Activated naive CD8-positive, alpha-beta T cell treated with anti-CD3 and anti-CD28 coated beads, Interleukin-2, amount 10 ng/mL, durations not matched to agents 7 days and 5 days (primary cell): ENCODE results near the gene CDH9. TPM values are rescaled to one million over a fixed set of nuclear protein-coding genes. Genes with fewer than 3 reads are reported as not detected.

Source experiments
- ATAC-seq: fragments of 150-1000 bp; cut with Tn5 transposase; one replicate; pipeline ENCODE4 v1.10.0; 2021; ENCODE audit warnings: low read depth, moderate library complexity
- POLR2A ChIA-PET: fragments of 350-600 bp; sonication (Branson Sonifier 250); formaldehyde crosslinking; loops from one replicate; lab custom pipeline; 2021; ENCODE audit warnings: antibody characterized with exemption; lab: Charles Lee
- DNase-seq: peaks from one replicate; pipeline ENCODE4 v3.0.0; 2021
- H3K27ac Mint-ChIP-seq: one replicate; pipeline ENCODE4 v1.8.0; 2022; ENCODE audit warnings: mild to moderate bottlenecking, mixed read lengths
- H3K27me3 Mint-ChIP-seq: one replicate; pipeline ENCODE4 v1.8.0; 2022; ENCODE audit warnings: mild to moderate bottlenecking, moderate library complexity, mixed read lengths
- H3K36me3 Mint-ChIP-seq: one replicate; pipeline ENCODE4 v1.8.0; 2021; ENCODE audit warnings: mild to moderate bottlenecking, mixed read lengths
- H3K4me1 Mint-ChIP-seq: one replicate; pipeline ENCODE4 v1.8.0; 2021; ENCODE audit warnings: mixed read lengths
- H3K4me3 Mint-ChIP-seq: one replicate; pipeline ENCODE4 v1.8.0; 2022; ENCODE audit warnings: mild to moderate bottlenecking, moderate library complexity, mixed read lengths
- H3K9me3 Mint-ChIP-seq: one replicate; pipeline ENCODE4 v1.8.0; 2021; ENCODE audit warnings: mixed read lengths
- total RNA-seq, 2 experiments: library from RNA; stranded (reverse); gene quantifications; one replicate each; pipeline ENCODE4 v1.2.3, GENCODE V29; 2021

CDH9 gene, protein sequence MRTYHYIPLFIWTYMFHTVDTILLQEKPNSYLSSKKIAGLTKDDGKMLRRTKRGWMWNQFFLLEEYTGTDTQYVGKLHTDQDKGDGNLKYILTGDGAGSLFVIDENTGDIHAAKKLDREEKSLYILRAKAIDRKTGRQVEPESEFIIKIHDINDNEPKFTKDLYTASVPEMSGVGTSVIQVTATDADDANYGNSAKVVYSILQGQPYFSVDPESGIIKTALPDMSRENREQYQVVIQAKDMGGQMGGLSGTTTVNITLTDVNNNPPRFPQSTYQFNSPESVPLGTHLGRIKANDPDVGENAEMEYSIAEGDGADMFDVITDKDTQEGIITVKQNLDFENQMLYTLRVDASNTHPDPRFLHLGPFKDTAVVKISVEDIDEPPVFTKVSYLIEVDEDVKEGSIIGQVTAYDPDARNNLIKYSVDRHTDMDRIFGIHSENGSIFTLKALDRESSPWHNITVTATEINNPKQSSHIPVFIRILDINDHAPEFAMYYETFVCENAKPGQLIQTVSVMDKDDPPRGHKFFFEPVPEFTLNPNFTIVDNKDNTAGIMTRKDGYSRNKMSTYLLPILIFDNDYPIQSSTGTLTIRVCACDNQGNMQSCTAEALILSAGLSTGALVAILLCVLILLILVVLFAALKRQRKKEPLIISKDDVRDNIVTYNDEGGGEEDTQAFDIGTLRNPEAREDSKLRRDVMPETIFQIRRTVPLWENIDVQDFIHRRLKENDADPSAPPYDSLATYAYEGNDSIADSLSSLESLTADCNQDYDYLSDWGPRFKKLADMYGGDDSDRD
- not detected for total RNA-seq

DNA sequence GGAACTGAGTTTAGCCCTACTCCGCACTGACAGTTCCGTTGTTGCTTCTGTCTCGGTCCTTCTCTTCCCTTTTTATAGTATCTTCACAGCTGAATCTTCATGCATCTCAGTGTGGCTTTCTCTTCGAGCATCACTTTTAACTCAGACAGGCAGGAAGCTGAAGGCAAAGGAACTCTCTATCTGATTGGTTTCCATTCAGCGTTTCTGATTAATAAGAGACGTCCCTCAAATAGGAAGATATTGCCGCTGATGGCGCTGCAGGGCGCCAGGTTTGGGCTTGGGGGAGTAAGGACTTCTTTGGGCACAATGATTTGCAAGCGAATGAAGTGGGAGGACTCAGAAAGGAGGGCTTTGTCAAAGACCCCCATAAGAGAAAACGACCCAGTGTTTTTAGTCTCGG lies at the start of gene CDH9:
CDH9 (minus strand) TSS at position 111 of the 400 bp plus-strand sequence. CDS start 50,253 bp downstream, outside the sequence.
- POLR2A ChIA-PET, result no interaction called here
- no peaks in the 10 kb centered on the region for H3K9me3 Mint-ChIP-seq
- DNase-seq (no peak), ATAC-seq (no peak)
- H3K27me3 Mint-ChIP-seq, result no peaks in the 10 kb centered on the region
- H3K4me1 Mint-ChIP-seq, result no peaks in the 10 kb centered on the region
- H3K27ac Mint-ChIP-seq, result no peak within 1 kb of the TSS
- no peak within 1 kb of the TSS for H3K4me3 Mint-ChIP-seq
- H3K36me3 Mint-ChIP-seq, result no peaks in the 10 kb centered on the region

DNA sequence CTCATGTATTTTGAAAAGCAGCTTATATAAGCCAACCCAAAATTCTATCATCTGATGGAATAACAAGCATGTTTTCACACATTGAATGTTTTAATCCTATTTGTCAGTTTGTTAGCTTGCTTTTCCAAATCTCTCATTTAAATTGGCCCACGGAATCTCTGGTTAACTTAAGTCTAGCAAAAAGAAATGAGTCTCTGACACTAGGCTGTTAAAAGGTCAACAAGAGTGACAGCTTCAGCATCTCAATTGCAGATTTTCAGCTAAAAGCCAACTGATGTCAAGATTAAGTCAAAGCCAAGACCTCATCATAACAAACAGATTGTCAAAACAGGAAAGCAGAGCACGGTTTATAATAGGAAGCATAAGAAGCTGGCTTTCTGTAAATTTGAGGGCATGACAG lies 49.4 kb upstream of the CDH9 start:
- no peak overlapping the region for H3K4me3 Mint-ChIP-seq
- no peaks in the 10 kb centered on the region for H3K36me3 Mint-ChIP-seq
- no peak for DNase-seq
- H3K9me3 Mint-ChIP-seq, result peaks cover 2% of the 10 kb centered on the region
- no peaks in the 10 kb centered on the region for H3K4me1 Mint-ChIP-seq
- H3K27ac Mint-ChIP-seq, result no peak overlapping the region
- no peaks in the 10 kb centered on the region for H3K27me3 Mint-ChIP-seq
- POLR2A ChIA-PET, result no interaction called here
- ATAC-seq, result no peak

DNA sequence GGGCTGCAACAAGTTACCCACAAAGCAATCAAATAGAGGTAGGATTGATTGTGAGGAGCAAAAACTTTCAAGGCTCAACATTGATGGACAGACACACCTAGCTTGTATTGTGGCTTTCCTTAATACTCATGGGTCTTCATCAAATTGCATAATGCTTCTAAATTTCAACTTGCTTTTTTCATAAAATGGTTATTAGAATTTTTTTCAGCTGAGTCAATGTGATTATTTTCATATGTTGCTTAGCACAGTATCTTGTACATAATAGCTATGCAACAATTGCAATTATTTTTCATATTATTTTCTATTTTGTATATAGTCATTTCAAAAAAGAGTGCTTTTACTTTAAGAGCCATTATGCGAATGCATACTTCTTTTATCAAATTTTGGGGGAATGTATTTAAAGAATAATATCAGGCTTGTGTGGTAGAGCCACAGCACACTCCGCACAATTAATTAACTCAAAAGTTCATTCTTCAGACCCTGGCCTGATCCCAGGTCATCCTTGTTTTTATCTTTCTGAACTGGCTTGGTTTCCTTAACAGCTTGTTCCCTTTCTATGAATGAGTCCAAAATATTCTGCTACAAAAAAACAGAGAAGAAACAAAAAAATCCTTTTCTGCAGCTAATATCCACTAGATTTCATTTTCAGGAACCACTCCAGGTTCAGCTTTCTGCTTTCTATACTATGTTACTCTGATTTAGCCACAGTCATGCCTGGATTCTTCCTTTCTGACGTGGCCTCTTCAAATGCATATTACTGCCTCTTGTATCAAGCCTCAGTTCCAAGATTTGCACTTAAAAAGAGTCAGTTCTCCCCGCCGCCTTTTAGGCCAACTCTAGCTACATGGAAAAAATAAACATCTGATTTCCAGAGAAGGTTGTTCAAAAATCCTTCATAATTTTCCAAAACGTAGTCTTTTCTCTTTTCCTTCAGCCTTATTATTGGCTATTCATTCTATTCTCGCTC lies 45.3 kb upstream of the CDH9 start:
- H3K36me3 Mint-ChIP-seq, result no peaks in the 10 kb centered on the region
- H3K4me1 Mint-ChIP-seq, result no peaks in the 10 kb centered on the region
- DNase-seq (no peak), ATAC-seq (no peak)
- no peak overlapping the region for H3K4me3 Mint-ChIP-seq
- H3K9me3 Mint-ChIP-seq, result peaks cover 2% of the 10 kb centered on the region
- no peaks in the 10 kb centered on the region for H3K27me3 Mint-ChIP-seq
- H3K27ac Mint-ChIP-seq, result no peak overlapping the region
- POLR2A ChIA-PET, result no interaction called here

DNA sequence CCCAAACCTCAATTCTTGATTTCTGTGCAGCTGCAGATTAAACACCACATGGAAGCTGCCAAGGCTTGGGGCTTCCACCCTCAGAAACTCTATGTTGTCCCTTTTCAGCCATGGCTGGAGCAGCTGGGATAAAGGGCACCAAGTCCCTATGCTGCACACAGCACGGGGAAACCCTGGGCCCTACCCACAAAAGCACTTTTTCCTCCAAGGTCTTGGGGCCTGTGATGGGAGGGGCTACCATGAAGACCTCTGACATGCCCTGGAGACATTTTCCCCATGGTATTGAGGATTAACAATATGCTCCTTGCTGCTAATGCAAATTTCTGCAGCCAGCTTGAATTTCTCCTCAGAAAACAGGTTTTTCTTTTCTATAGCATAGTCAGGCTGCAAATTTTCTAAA lies 41.8 kb upstream of the CDH9 start:
- Mint-ChIP-seq H3K4me1 (no peaks in the 10 kb centered on the region), H3K4me3 (no peak overlapping the region), H3K36me3 (no peaks in the 10 kb centered on the region), H3K9me3 (peaks cover 2% of the 10 kb centered on the region), H3K27ac (no peak overlapping the region), H3K27me3 (no peaks in the 10 kb centered on the region)
- no peak for DNase-seq
- POLR2A ChIA-PET, result no interaction called here
- ATAC-seq, result no peak

DNA sequence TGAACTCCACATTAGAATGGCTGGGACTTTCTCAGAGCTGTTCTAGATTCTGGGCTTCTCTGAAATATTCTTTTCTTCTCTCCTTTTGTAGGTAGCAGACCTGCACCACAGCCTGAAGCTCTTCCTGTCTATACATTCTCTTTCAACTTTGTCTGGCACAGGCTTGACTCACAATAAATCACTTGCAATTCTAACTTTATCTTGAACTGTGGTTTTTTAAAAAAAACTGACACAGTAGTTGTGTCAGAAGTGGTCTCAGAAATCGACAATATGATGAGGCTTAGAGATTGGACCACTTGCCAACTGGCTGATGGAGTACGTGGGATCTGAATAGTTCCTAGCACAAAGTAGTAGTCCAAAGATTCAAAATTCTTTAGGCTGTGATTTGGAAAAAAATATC lies 24.1 kb upstream of the CDH9 start:
- ATAC-seq, result no peak
- H3K9me3 Mint-ChIP-seq, result peaks cover 7% of the 10 kb centered on the region
- H3K36me3 Mint-ChIP-seq, result no peaks in the 10 kb centered on the region
- POLR2A ChIA-PET, result no interaction called here
- H3K4me3 Mint-ChIP-seq, result no peak overlapping the region
- no peak for DNase-seq
- H3K27ac Mint-ChIP-seq, result no peak overlapping the region
- H3K27me3 Mint-ChIP-seq, result no peaks in the 10 kb centered on the region
- no peaks in the 10 kb centered on the region for H3K4me1 Mint-ChIP-seq

DNA sequence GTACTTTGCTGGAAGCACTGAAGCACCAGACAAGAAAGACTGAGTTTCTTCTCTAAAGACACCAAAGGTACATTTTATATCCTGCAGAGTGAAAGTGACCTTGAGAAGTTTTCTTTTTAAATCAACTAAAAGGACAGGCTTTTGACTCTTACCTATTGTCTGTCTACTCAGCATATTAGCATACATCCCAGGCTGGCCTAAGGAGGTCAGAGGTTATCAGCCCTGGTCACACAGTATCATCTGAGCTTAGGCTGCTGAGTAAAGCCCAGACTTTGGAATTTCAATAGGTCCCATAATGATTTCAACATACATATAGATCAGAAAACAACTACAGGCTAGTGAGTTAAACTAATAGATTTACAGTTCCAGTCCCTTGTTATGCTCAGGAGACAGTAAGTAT lies 10.1 kb upstream of the CDH9 start:
- DNase-seq (no peak), ATAC-seq (no peak)
- POLR2A ChIA-PET, result no interaction called here
- H3K27ac Mint-ChIP-seq, result no peak overlapping the region
- H3K4me1 Mint-ChIP-seq, result no peaks in the 10 kb centered on the region
- peaks cover 1% of the 10 kb centered on the region for H3K9me3 Mint-ChIP-seq
- H3K4me3 Mint-ChIP-seq, result no peak overlapping the region
- H3K27me3 Mint-ChIP-seq, result no peaks in the 10 kb centered on the region
- no peaks in the 10 kb centered on the region for H3K36me3 Mint-ChIP-seq

DNA sequence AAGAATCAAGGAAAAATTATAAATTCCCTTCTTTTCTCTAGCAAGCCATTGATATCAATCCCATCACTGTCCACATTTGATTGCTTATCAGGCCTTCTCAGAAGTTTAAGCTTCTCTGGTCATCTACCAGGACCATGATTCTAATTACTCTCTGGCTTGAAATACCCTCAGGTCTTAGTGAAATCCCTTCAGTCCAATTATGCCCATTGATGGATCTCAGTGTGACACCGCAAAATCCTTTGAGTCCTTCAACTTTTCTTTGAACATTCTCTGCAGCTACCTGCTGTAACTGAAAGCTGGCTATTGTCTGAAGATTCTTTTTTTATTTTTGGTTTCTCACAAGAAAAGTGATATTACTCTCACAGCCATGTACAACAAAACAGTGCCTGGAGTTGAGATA lies 3.0 kb upstream of the CDH9 start:
- Mint-ChIP-seq H3K4me1 (no peaks in the 10 kb centered on the region), H3K4me3 (no peak overlapping the region), H3K9me3 (no peaks in the 10 kb centered on the region), H3K27ac (no peak overlapping the region), H3K36me3 (no peaks in the 10 kb centered on the region), H3K27me3 (no peaks in the 10 kb centered on the region)
- ATAC-seq (no peak), DNase-seq (no peak)
- POLR2A ChIA-PET, result no interaction called here

DNA sequence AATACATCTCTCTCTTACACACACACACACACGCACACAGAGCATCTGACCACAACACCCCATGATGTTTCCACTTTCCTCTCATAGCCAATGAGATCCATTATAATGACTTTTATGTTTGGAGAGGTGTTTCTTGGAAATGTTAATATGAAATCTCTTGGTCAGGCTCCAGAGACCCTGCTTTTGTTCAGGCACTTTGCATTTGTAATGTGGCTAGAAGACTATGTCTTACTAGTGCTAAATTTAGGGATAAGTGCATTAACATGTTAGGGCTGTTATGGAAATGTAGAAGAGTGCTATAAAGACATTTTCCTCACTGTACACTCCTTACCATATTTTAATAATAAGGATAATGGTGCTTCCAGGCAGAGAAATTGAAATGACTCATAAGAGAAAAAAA lies 3.8 kb downstream of the CDH9 start:
- Mint-ChIP-seq H3K4me3 (no peak overlapping the region), H3K9me3 (no peaks in the 10 kb centered on the region), H3K27me3 (no peaks in the 10 kb centered on the region), H3K27ac (no peak overlapping the region), H3K36me3 (no peaks in the 10 kb centered on the region), H3K4me1 (no peaks in the 10 kb centered on the region)
- POLR2A ChIA-PET, result no interaction called here
- ATAC-seq (no peak), DNase-seq (no peak)

DNA sequence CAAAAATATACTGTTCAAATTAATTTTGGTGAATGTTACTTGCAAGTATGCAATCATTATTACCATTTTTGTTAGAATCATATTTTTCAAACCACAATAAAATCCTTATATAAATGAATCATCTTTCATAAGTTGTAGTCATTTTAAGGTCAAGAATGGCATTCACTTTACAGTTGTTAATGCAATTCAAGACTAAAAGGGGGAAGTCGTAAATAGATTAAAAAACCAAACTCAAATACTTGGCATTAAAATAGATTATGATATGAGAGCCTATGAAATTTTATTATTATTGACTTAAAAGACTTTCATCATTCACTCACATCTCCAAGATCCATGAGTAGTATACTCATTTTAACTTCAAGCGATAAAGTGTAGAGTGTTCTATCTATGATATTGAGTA lies 11.6 kb downstream of the CDH9 start:
- H3K4me3 Mint-ChIP-seq, result no peak overlapping the region
- no peaks in the 10 kb centered on the region for H3K4me1 Mint-ChIP-seq
- no peak for ATAC-seq
- no peak for DNase-seq
- H3K9me3 Mint-ChIP-seq, result no peaks in the 10 kb centered on the region
- H3K36me3 Mint-ChIP-seq, result no peaks in the 10 kb centered on the region
- no peak overlapping the region for H3K27ac Mint-ChIP-seq
- POLR2A ChIA-PET, result no interaction called here
- H3K27me3 Mint-ChIP-seq, result no peaks in the 10 kb centered on the region

DNA sequence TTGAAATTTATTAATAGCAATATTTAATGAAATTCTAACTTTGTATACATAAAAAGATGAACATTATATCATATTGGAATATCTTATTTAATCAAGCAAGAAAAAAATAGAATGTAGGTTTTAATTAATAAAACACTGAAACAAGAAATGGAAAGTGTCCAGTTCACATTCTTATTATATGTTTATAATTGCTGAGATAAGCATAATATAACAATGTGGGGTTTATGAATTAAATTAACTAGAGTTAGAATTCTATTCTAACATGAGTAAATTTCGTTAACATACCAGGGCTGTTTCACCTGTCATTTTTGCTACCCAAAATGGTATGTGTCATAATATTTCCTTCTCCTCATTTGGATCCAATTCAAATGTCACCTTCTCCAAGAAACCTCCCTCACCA lies 12.3 kb downstream of the CDH9 start:
- no peak for ATAC-seq
- POLR2A ChIA-PET, result no interaction called here
- H3K4me3 Mint-ChIP-seq, result no peak overlapping the region
- DNase-seq, result no peak
- H3K27me3 Mint-ChIP-seq, result no peaks in the 10 kb centered on the region
- no peaks in the 10 kb centered on the region for H3K4me1 Mint-ChIP-seq
- H3K9me3 Mint-ChIP-seq, result no peaks in the 10 kb centered on the region
- no peaks in the 10 kb centered on the region for H3K36me3 Mint-ChIP-seq
- H3K27ac Mint-ChIP-seq, result no peak overlapping the region

DNA sequence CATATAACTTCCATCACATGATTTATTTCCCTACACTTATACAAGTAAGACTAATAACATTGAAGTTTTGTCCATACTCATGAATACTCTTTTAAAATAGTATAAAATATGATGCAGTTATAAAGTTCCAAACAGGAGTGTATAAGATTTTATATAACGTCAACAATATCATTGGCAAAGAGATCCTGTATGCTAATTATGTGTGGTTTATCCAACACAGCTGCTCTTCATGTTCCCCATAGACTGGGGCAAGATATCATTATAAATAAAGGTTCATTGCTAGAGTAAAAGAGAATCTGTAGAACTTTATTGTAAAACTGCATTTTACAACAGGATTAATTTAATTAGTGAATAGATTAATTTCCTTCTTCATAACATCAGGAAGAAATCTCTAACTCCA lies 16.9 kb downstream of the CDH9 start:
- H3K27me3 Mint-ChIP-seq, result no peaks in the 10 kb centered on the region
- H3K9me3 Mint-ChIP-seq, result no peaks in the 10 kb centered on the region
- H3K27ac Mint-ChIP-seq, result no peak overlapping the region
- POLR2A ChIA-PET, result no interaction called here
- ATAC-seq, result no peak
- no peak overlapping the region for H3K4me3 Mint-ChIP-seq
- DNase-seq, result no peak
- H3K36me3 Mint-ChIP-seq, result no peaks in the 10 kb centered on the region
- H3K4me1 Mint-ChIP-seq, result no peaks in the 10 kb centered on the region

DNA sequence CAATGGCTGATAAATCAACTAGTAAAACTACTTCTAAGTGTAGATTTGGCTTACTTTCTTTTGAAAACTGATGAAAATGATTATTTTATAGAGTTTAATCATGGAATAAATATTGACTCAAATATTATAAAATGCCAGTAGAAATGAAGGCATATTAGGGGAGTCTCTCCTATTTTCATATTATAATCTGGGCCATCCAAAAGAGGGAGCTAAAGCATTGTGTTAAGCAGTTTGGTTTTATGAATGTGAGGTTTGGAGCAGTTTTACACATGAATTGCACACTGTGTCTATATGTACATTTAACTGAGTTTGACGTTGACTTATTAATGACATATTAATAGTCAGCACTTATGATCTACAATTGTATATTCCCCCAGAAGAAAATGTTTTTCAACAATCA lies 17.4 kb downstream of the CDH9 start:
- Mint-ChIP-seq H3K36me3 (no peaks in the 10 kb centered on the region), H3K4me3 (no peak overlapping the region), H3K27ac (no peak overlapping the region), H3K27me3 (no peaks in the 10 kb centered on the region), H3K9me3 (no peaks in the 10 kb centered on the region), H3K4me1 (no peaks in the 10 kb centered on the region)
- DNase-seq (no peak), ATAC-seq (no peak)
- POLR2A ChIA-PET, result no interaction called here

DNA sequence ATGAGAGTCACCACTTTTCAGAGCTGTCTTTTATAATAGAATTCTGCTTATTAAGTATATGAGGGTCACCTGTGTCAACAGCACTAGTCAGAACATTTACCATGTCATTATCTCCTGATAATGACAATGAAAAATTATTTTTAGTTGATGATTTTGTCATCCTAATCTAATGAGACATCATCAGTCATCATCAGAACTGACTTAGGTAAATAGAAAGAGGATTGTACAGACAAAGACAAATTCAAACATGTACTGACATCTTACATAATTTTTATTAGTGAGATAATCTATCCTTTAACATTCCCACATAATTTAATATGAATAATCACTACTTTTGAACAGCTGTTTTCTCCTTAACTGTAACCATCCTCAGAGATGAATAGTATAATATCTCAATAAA lies 22.6 kb downstream of the CDH9 start:
- Mint-ChIP-seq H3K27me3 (no peaks in the 10 kb centered on the region), H3K4me1 (no peaks in the 10 kb centered on the region), H3K4me3 (no peak overlapping the region), H3K27ac (no peak overlapping the region), H3K9me3 (peaks cover 2% of the 10 kb centered on the region), H3K36me3 (no peaks in the 10 kb centered on the region)
- DNase-seq (no peak), ATAC-seq (no peak)
- POLR2A ChIA-PET, result no interaction called here
